ENCODE data around the gene RAPGEF1. TPM values are rescaled to one million over a fixed set of nuclear protein-coding genes. Genes with fewer than 3 reads are reported as not detected.

Gene RAPGEF1
- total and polyA plus RNA-seq, 10 donors: 16.9 to 137 (median 104) TPM

DNA sequence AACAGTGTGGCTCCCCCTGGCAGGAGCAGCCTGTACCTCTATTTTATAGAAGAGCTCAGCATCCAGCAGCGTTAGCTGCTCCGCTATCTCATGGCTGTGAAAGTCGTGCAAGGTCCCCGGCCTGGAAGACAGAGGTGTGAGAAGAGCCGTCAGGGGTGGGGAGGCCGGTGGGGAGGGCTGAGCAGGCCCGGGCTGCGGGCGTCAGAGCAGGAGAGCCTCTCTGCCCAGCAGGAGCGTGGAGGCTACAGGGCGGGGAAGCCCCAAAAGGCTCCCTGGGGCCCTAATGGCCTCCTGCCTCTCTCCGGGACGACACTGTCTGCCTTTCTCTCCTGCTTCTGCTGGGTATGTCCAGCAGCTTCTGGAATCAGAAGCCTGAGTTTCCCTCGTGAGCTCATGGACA lies 152.0 kb downstream of the RAPGEF1 start:
- H3K4me1 ChIP-seq: peaks cover 28 to 56% (median 41%) of the 10 kb centered on the region in 6 donors
- TF ChIP-seq POLR2A (IDR thresholded peaks at IDR 0.05) (no peak), POLR2AphosphoS5 (IDR thresholded peaks at IDR 0.05) (no peak)
- TF ChIP-seq, protein P1, sequence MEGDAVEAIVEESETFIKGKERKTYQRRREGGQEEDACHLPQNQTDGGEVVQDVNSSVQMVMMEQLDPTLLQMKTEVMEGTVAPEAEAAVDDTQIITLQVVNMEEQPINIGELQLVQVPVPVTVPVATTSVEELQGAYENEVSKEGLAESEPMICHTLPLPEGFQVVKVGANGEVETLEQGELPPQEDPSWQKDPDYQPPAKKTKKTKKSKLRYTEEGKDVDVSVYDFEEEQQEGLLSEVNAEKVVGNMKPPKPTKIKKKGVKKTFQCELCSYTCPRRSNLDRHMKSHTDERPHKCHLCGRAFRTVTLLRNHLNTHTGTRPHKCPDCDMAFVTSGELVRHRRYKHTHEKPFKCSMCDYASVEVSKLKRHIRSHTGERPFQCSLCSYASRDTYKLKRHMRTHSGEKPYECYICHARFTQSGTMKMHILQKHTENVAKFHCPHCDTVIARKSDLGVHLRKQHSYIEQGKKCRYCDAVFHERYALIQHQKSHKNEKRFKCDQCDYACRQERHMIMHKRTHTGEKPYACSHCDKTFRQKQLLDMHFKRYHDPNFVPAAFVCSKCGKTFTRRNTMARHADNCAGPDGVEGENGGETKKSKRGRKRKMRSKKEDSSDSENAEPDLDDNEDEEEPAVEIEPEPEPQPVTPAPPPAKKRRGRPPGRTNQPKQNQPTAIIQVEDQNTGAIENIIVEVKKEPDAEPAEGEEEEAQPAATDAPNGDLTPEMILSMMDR (IDR thresholded peaks at IDR 0.05 in 8 of 11, conservative IDR thresholded peaks at IDR 0.05 in 3 of 11): no peak
- no peak overlapping the region for H3K4me3 ChIP-seq
- no peak overlapping the region for H3K27ac ChIP-seq
- H3K9me3 ChIP-seq: no peaks in the 10 kb centered on the region
- DNase-seq: no peak
- peaks cover 8 to 88% (median 52%) of the 10 kb centered on the region in 6 donors for H3K36me3 ChIP-seq
- H3K27me3 ChIP-seq (replicated peaks in 1 of 7): no peaks in the 10 kb centered on the region
- intact Hi-C loops (cut with DNase I; ENCODE audit: low total_unique reads): no loop called here
- 80 to 94% (median 91%) methylated on average over 11 to 14 of the region's 14 CpGs for WGBS, 5 donors

DNA sequence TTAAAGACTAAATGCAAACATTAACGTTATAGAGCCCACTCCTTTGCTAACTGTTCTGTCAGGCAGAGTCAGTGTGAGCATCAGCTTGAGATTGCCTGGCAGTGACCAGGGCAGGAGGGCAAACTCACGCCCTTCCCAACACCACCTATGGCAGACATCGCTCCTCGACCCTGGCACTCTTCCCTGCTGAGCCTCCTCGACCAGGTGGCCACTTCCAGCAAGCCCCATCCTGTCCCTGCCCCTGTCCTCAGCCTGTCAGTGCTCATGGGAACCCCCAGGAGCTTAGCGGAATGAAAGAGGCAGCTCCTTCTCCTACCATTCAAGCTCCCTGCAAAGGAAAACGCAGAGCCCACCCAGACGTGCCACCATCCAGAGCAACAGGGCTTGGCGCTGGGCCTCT lies 152.5 kb downstream of the RAPGEF1 start:
- TF ChIP-seq, protein P1 (IDR thresholded peaks at IDR 0.05 in 8 of 11, conservative IDR thresholded peaks at IDR 0.05 in 3 of 11): no peak
- peak in 1 of 3 donors; percentile 3 for TF ChIP-seq POLR2AphosphoS5 (IDR thresholded peaks at IDR 0.05)
- no peaks in the 10 kb centered on the region for H3K9me3 ChIP-seq
- no peak overlapping the region for H3K27ac ChIP-seq
- no peak overlapping the region for H3K4me3 ChIP-seq
- no peak for DNase-seq
- peaks cover 8 to 88% (median 57%) of the 10 kb centered on the region in 6 donors for H3K36me3 ChIP-seq
- WGBS, 5 donors: 82 to 92% (median 88%) methylated on average over 8 to 9 of the region's 9 CpGs
- H3K27me3 ChIP-seq (replicated peaks in 1 of 7): no peaks in the 10 kb centered on the region
- H3K4me1 ChIP-seq: peaks cover 28 to 55% (median 41%) of the 10 kb centered on the region in 6 donors
- intact Hi-C loops (cut with DNase I; ENCODE audit: low total_unique reads): no loop called here

DNA sequence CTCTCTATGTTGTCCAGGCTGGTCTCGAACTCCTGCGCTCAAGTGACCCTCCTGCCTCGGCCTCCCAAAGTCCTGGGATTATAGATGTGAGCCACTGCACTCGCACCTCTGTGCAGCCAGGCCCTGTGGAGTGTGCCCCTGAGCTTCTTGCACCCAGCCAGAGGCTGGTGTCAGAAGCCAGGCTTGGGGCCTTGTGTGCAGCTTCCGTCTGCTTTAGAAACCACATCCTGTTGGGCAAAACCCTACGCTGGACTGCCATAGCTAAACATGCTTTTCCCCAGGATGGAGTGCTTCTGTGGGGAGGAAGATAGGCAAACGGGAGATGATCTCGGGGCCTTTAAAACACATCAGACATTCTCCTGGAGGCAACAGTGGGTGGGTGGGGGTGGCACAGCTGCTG lies 154.5 kb downstream of the RAPGEF1 start:
- Histone ChIP-seq H3K27ac (peak overlapping the region; percentile 28 to 84 (median 64)), H3K4me3 (peak overlapping the region in 1 of 8 donors; percentile 16), H3K27me3 (replicated peaks in 1 of 7) (no peaks in the 10 kb centered on the region), H3K9me3 (no peaks in the 10 kb centered on the region), H3K4me1 (peaks cover 17 to 36% (median 26%) of the 10 kb centered on the region in 6 donors), H3K36me3 (peaks cover 8 to 88% (median 69%) of the 10 kb centered on the region in 6 donors)
- whole genome bisulfite sequencing, 5 donors: 17 to 35% (median 21%) methylated on average over 8 of the region's 8 CpGs
- intact Hi-C loops (cut with DNase I; ENCODE audit: low total_unique reads): no loop called here
- peak; percentile 59 to 68 (median 60) for TF ChIP-seq POLR2AphosphoS5 (IDR thresholded peaks at IDR 0.05)
- TF ChIP-seq, protein P1 (IDR thresholded peaks at IDR 0.05 in 8 of 11, conservative IDR thresholded peaks at IDR 0.05 in 3 of 11): no peak
- peak; percentile 89 for DNase-seq

DNA sequence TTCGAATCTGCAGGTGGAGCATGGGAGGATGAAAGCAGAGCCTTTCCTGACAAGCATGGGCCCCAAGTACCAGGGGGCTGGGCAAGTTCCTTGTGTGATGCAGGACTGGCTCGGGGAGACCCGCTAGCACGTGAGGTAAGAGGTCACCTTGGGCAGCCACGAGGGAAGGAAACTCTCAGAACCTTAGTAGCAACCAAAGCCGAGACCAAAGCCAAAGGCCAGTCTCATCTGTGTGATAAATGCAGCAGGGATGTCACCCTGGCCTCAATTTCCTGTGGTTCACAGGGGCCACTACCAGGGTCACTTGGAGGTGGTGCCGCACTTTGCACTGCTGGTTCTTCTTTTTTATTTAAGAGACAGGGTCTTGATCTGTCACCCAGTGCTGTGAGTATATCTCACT lies 155.0 kb downstream of the RAPGEF1 start:
- peak; percentile 65 for DNase-seq
- Histone ChIP-seq H3K36me3 (peaks cover 8 to 88% (median 70%) of the 10 kb centered on the region in 6 donors), H3K27me3 (replicated peaks in 1 of 7) (no peaks in the 10 kb centered on the region), H3K9me3 (no peaks in the 10 kb centered on the region), H3K27ac (peak overlapping the region; percentile 28 to 84 (median 64)), H3K4me3 (peak overlapping the region in 1 of 8 donors; percentile 16), H3K4me1 (peaks cover 16 to 34% (median 23%) of the 10 kb centered on the region in 6 donors)
- TF ChIP-seq, protein P1 (IDR thresholded peaks at IDR 0.05 in 8 of 11, conservative IDR thresholded peaks at IDR 0.05 in 3 of 11): no peak
- no peak for TF ChIP-seq POLR2A (IDR thresholded peaks at IDR 0.05)
- TF ChIP-seq POLR2AphosphoS5 (IDR thresholded peaks at IDR 0.05): no peak
- 33 to 66% (median 48%) methylated on average over 6 to 7 of the region's 7 CpGs for WGBS, 5 donors
- intact Hi-C loops (cut with DNase I; ENCODE audit: low total_unique reads): no loop called here

Measured in spleen (tissue), 11 donors.